Liver (tissue), 9 donors: Measurements from ENCODE around the gene METTL21A. TPM values are rescaled to one million over a fixed set of nuclear protein-coding genes. Genes with fewer than 3 reads are reported as not detected.

ENCODE experiments used
- DNase-seq: peaks from one replicate; pipeline ENCODE4 v3.0.0-alpha.2; 2017; ENCODE audit warnings: low spot score
- H3K27ac ChIP-seq, 2 donors: one replicate each; pipeline ENCODE4 v1.7.0; 2013; ENCODE audit warnings: inconsistent platforms in 2 of 2, low read length in 2 of 2, control low read depth in 1 of 2, low read depth in 1 of 2, mild to moderate bottlenecking in 1 of 2
- H3K27me3 ChIP-seq, 4 donors: one replicate each; pipeline versions ENCODE4 v1.6.1 to v1.7.0; 2013; ENCODE audit warnings: low read length in 3 of 4, inconsistent platforms in 1 of 4, mild to moderate bottlenecking in 1 of 4, moderate library complexity in 1 of 4; ENCODE audit not compliant: control insufficient read depth in 4 of 4, insufficient read depth in 4 of 4
- H3K36me3 ChIP-seq, 4 donors: one replicate each; pipeline versions ENCODE4 v1.6.1 to v1.7.0; 2013; ENCODE audit warnings: low read length in 3 of 4, mild to moderate bottlenecking in 3 of 4, low read depth in 1 of 4, moderate library complexity in 1 of 4; ENCODE audit not compliant: control insufficient read depth in 4 of 4, insufficient read depth in 3 of 4
- H3K4me1 ChIP-seq, 4 donors: one replicate each; pipeline versions ENCODE4 v1.6.1 to v1.7.0; 2013; ENCODE audit warnings: low read length in 3 of 4, mild to moderate bottlenecking in 3 of 4, moderate library complexity in 1 of 4; ENCODE audit not compliant: control insufficient read depth in 4 of 4, insufficient read depth in 4 of 4
- H3K4me3 ChIP-seq, 3 donors: one replicate each; pipeline versions ENCODE4 v1.6.1 to v1.7.0; 2013; ENCODE audit warnings: low read length in 3 of 3, control low read depth in 1 of 3, low read depth in 1 of 3, mild to moderate bottlenecking in 1 of 3
- H3K9ac ChIP-seq, 2 donors: one replicate each; pipeline ENCODE4 v1.7.0; 2013; ENCODE audit warnings: low read length in 2 of 2, mild to moderate bottlenecking in 2 of 2, moderate library complexity in 2 of 2, control low read depth in 1 of 2, low read depth in 1 of 2
- H3K9me3 ChIP-seq, 4 donors: one replicate each; pipeline versions ENCODE4 v1.6.1 to v1.7.0; 2013; ENCODE audit warnings: low read length in 3 of 4; ENCODE audit not compliant: control insufficient read depth in 4 of 4
- EGR1 ChIP-seq, 2 donors: IDR thresholded peaks; 2 replicates each; pipeline ENCODE4 v1.6.1; 2016 to 2018; ENCODE audit warnings: antibody characterized with exemption in 2 of 2, low read depth in 2 of 2
- FOXA1 ChIP-seq: IDR thresholded peaks from 2 replicates; pipeline ENCODE4 v1.6.1; 2016; ENCODE audit warnings: antibody characterized with exemption
- FOXA2 ChIP-seq: IDR thresholded peaks from 2 replicates; pipeline ENCODE4 v1.6.1; 2016; ENCODE audit warnings: antibody characterized with exemption
- GABPA ChIP-seq, 2 donors: IDR thresholded peaks in 1 of 2; conservative IDR thresholded peaks in 1 of 2; 2 replicates each; pipeline ENCODE4 v1.6.1; 2016; ENCODE audit warnings: antibody characterized with exemption in 2 of 2, mild to moderate bottlenecking in 1 of 2, moderate library complexity in 1 of 2
- HNF4A ChIP-seq, 2 donors: conservative IDR thresholded peaks; 2 replicates each; pipeline ENCODE4 v1.6.1; 2016; ENCODE audit warnings: antibody characterized with exemption in 2 of 2, mild to moderate bottlenecking in 2 of 2
- HNF4G ChIP-seq: IDR thresholded peaks from 2 replicates; pipeline ENCODE4 v1.6.1; 2016; ENCODE audit warnings: antibody characterized with exemption
- JUND ChIP-seq, 2 donors: IDR thresholded peaks; 2 replicates each; pipeline ENCODE4 v1.6.1; 2016; ENCODE audit warnings: antibody characterized with exemption in 2 of 2
- NR2F2 ChIP-seq: IDR thresholded peaks from 2 replicates; pipeline ENCODE4 v1.6.1; 2016; ENCODE audit warnings: antibody characterized with exemption
- RAD21 ChIP-seq, 2 donors: IDR thresholded peaks; 2 replicates each; pipeline ENCODE4 v1.6.1; 2016; ENCODE audit warnings: antibody characterized with exemption in 2 of 2, mild to moderate bottlenecking in 2 of 2
- RXRA ChIP-seq, 2 donors: IDR thresholded peaks; 2 replicates each; pipeline ENCODE4 v1.6.1; 2017 to 2018; ENCODE audit warnings: antibody characterized with exemption in 2 of 2, mild to moderate bottlenecking in 1 of 2
- SP1 ChIP-seq: IDR thresholded peaks from 2 replicates; pipeline ENCODE4 v1.6.1; 2018; ENCODE audit warnings: antibody characterized with exemption, mild to moderate bottlenecking
- TAF1 ChIP-seq: conservative IDR thresholded peaks from 2 replicates; pipeline ENCODE4 v1.6.1; 2016; ENCODE audit warnings: antibody characterized with exemption, mild to moderate bottlenecking
- YY1 ChIP-seq: IDR thresholded peaks from 2 replicates; pipeline ENCODE4 v1.6.1; 2016; ENCODE audit warnings: antibody characterized with exemption, mild to moderate bottlenecking
- ZBTB33 ChIP-seq: IDR thresholded peaks from 2 replicates; pipeline ENCODE4 v1.6.1; 2016; ENCODE audit warnings: antibody characterized with exemption
- WGBS: extraction: QIAGEN DNeasy Blood & Tissue Kit; methylation state at CpG from one replicate; pipeline ENCODE4 v1.1.7; 2013; 5-methylcytosine and 5-hydroxymethylcytosine counted together
- polyA plus RNA-seq, 2 donors: library from polyadenylated mRNA; stranded (reverse) in 1 of 2; unstranded in 1 of 2; fragments of 200-250 nt in 1 of 2; fragments of >200 nt in 1 of 2; fragmentation: Nextera tagmentation in 1 of 2; extraction: Ambion mirVana in 1 of 2; gene quantifications; one replicate each; pipeline versions ENCODE4 v1.2.1 to v1.2.3, GENCODE V29; 2013 to 2015
- total RNA-seq, 2 donors: library from RNA; depleted of rRNA; stranded (reverse); fragments of >200 nt; gene quantifications; one replicate each; pipeline ENCODE4 v1.2.3, GENCODE V29; 2014
- TF ChIP-seq, protein P1 (sequence below): IDR thresholded peaks from 2 replicates; pipeline ENCODE4 v1.6.1; 2016; ENCODE audit warnings: antibody characterized with exemption, mild to moderate bottlenecking
- TF ChIP-seq, protein P2 (sequence below): IDR thresholded peaks from 2 replicates; pipeline ENCODE4 v1.6.1; 2016; ENCODE audit warnings: antibody characterized with exemption
- donor health status: healthy.
- donor health status: healthy.
- donor health status: healthy.
- donor health status: healthy.
- donor health status: healthy.

Gene METTL21A
- total and polyA plus RNA-seq, 4 donors = 10.0 to 27.4 (median 12.3) TPM

- TF ChIP-seq ZBTB33 = no peak
- TF ChIP-seq, protein P1, sequence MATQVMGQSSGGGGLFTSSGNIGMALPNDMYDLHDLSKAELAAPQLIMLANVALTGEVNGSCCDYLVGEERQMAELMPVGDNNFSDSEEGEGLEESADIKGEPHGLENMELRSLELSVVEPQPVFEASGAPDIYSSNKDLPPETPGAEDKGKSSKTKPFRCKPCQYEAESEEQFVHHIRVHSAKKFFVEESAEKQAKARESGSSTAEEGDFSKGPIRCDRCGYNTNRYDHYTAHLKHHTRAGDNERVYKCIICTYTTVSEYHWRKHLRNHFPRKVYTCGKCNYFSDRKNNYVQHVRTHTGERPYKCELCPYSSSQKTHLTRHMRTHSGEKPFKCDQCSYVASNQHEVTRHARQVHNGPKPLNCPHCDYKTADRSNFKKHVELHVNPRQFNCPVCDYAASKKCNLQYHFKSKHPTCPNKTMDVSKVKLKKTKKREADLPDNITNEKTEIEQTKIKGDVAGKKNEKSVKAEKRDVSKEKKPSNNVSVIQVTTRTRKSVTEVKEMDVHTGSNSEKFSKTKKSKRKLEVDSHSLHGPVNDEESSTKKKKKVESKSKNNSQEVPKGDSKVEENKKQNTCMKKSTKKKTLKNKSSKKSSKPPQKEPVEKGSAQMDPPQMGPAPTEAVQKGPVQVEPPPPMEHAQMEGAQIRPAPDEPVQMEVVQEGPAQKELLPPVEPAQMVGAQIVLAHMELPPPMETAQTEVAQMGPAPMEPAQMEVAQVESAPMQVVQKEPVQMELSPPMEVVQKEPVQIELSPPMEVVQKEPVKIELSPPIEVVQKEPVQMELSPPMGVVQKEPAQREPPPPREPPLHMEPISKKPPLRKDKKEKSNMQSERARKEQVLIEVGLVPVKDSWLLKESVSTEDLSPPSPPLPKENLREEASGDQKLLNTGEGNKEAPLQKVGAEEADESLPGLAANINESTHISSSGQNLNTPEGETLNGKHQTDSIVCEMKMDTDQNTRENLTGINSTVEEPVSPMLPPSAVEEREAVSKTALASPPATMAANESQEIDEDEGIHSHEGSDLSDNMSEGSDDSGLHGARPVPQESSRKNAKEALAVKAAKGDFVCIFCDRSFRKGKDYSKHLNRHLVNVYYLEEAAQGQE = no peak
- TF ChIP-seq RXRA (IDR thresholded peaks at IDR 0.05) = no peak
- no peak for TF ChIP-seq HNF4G
- TF ChIP-seq JUND (IDR thresholded peaks at IDR 0.05) = no peak
- no peak for TF ChIP-seq FOXA2
- TF ChIP-seq EGR1 (IDR thresholded peaks at IDR 0.05; ENCODE audit: low read depth in 2 of 2) = no peak
- TF ChIP-seq GABPA (IDR thresholded peaks at IDR 0.05 in 1 of 2, conservative IDR thresholded peaks at IDR 0.05 in 1 of 2) = no peak
- TF ChIP-seq HNF4A (conservative IDR thresholded peaks at IDR 0.05) = no peak
- no peak for TF ChIP-seq FOXA1
- TF ChIP-seq SP1 = no peak
- no peak for TF ChIP-seq NR2F2
- H3K27ac ChIP-seq = no peak overlapping the region
- no peak overlapping the region for H3K4me3 ChIP-seq
- WGBS = 90% methylated on average over 4 of the region's 4 CpGs
- no peaks in the 10 kb centered on the region for H3K27me3 ChIP-seq
- H3K9ac ChIP-seq = no peak overlapping the region
- peaks cover 0 to 4% (median 0%) of the 10 kb centered on the region in 4 donors for H3K4me1 ChIP-seq
- no peaks in the 10 kb centered on the region for H3K9me3 ChIP-seq
- DNase-seq = no peak
- peaks cover 3 to 20% (median 8%) of the 10 kb centered on the region in 4 donors for H3K36me3 ChIP-seq
These were observed 9.0 kb downstream of the METTL21A start for GRCh38 chr2:207616185-207616584.

- Histone ChIP-seq H3K4me1 (peaks cover 0 to 4% (median 0%) of the 10 kb centered on the region in 4 donors), H3K36me3 (peaks cover 0 to 18% (median 5%) of the 10 kb centered on the region in 4 donors), H3K9ac (no peak overlapping the region), H3K9me3 (no peaks in the 10 kb centered on the region), H3K27ac (no peak overlapping the region), H3K4me3 (no peak overlapping the region), H3K27me3 (no peaks in the 10 kb centered on the region)
- DNase-seq = no peak
- WGBS = 97% methylated on average over 2 of the region's 2 CpGs
- no peak for TF ChIP-seq YY1
- TF ChIP-seq RXRA (IDR thresholded peaks at IDR 0.05) = no peak
- TF ChIP-seq, protein P2, sequence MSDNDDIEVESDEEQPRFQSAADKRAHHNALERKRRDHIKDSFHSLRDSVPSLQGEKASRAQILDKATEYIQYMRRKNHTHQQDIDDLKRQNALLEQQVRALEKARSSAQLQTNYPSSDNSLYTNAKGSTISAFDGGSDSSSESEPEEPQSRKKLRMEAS = no peak
These were observed 10.4 kb downstream of the METTL21A start for GRCh38 chr2:207614824-207615223.

GRCh38 chr2:207612714-207613113 lies 12.5 kb downstream of the METTL21A start:
- TF ChIP-seq TAF1 = no peak
- no peak for TF ChIP-seq ZBTB33
- no peak for TF ChIP-seq HNF4G
- no peak for TF ChIP-seq RAD21 (IDR thresholded peaks at IDR 0.05)
- TF ChIP-seq, protein P2 = no peak
- 96% methylated on average over 4 of the region's 4 CpGs for WGBS
- H3K9ac ChIP-seq = no peak overlapping the region
- no peak for DNase-seq
- no peak overlapping the region for H3K27ac ChIP-seq
- peaks cover 0 to 15% (median 3%) of the 10 kb centered on the region in 4 donors for H3K36me3 ChIP-seq
- H3K27me3 ChIP-seq = no peaks in the 10 kb centered on the region
- H3K4me1 ChIP-seq = peaks cover 0 to 4% (median 0%) of the 10 kb centered on the region in 4 donors
- H3K4me3 ChIP-seq = no peak overlapping the region
- H3K9me3 ChIP-seq = no peaks in the 10 kb centered on the region
